Stimulated activated naive CD4-positive, alpha-beta T cell (primary cell): ENCODE data around the gene GFAP.
A peak's percentile ranks its signal among the peaks of the same experiment; 100 is the strongest.

ENCODE experiments used
- DNase-seq, 6 experiments: peaks; one replicate each; lab custom pipeline; 2025; lab: John Stamatoyannopoulos, UW

GFAP gene

GRCh38 chr17:44914148-44914547, 1.2 kb downstream of the GFAP start:
- DNase-seq: no peak

GRCh38 chr17:44913676-44914075, 1.6 kb downstream of the GFAP start:
- no peak for DNase-seq

GRCh38 chr17:44912763-44913544, 2.3 kb downstream of the GFAP start:
- DNase-seq: no peak

GRCh38 chr17:44911133-44912001, 3.9 kb downstream of the GFAP start:
- DNase-seq: peak; percentile 1 to 37 (median 24)

GRCh38 chr17:44910231-44911106, 4.8 kb downstream of the GFAP start:
- no peak for DNase-seq

- no peak for DNase-seq
These were observed 5.6 kb downstream of the GFAP start for GRCh38 chr17:44909681-44910144.

- DNase-seq: no peak
These were observed 6.5 kb downstream of the GFAP start for GRCh38 chr17:44908761-44909326.

GRCh38 chr17:44907729-44908470, 7.4 kb downstream of the GFAP start:
- no peak for DNase-seq

GRCh38 chr17:44906763-44907728, 8.3 kb downstream of the GFAP start:
- DNase-seq: no peak

- no peak for DNase-seq
These were observed 9.2 kb downstream of the GFAP start for GRCh38 chr17:44906010-44906646.

- no peak for DNase-seq
These were observed 10.0 kb downstream of the GFAP start for GRCh38 chr17:44905006-44906000.

- DNase-seq: no peak
These were observed 11.0 kb downstream of the GFAP start for GRCh38 chr17:44904001-44904984.

- DNase-seq: no peak
These were observed 12.2 kb downstream of the GFAP start for GRCh38 chr17:44903012-44903685.

GRCh38 chr17:44902135-44902760, 13.1 kb downstream of the GFAP start:
- DNase-seq: no peak

- DNase-seq: no peak
These were observed 13.8 kb downstream of the GFAP start for GRCh38 chr17:44901411-44901921.
